SK-N-SH treated with all-trans-retinoic acid at 6 μM for 48 hours (cell line): ENCODE measurements around the gene KIN.

Source experiments
- ARNTL ChIP-seq: fragments of 450-650 bp; formaldehyde crosslinking; IDR thresholded peaks from 2 replicates; pipeline ENCODE4 v1.5.0; 2020; ENCODE audit warnings: low read depth, mild to moderate bottlenecking, moderate library complexity, borderline replicate concordance
- CSRNP3 ChIP-seq: fragments of 250-450 bp; sonication (Bioruptor Pico); IDR thresholded peaks from 2 replicates; pipeline ENCODE4 v1.5.1; 2021; ENCODE audit warnings: mild to moderate bottlenecking, moderate library complexity
- OSR1 ChIP-seq: fragments of 250-450 bp; sonication (Bioruptor Pico); IDR thresholded peaks from 2 replicates; pipeline ENCODE4 v1.8.0; 2022; ENCODE audit warnings: moderate library complexity, mild to moderate bottlenecking, inconsistent platforms
- PPARA ChIP-seq: fragments of 250-450 bp; sonication (Bioruptor Pico); IDR thresholded peaks from 2 replicates; pipeline ENCODE4 v1.5.0; 2020; ENCODE audit warnings: mild to moderate bottlenecking, borderline replicate concordance
- RARB ChIP-seq: fragments of 250-450 bp; sonication (Bioruptor Pico); IDR thresholded peaks from 2 replicates; pipeline ENCODE4 v1.8.0; 2021; ENCODE audit warnings: mild to moderate bottlenecking, moderate library complexity
- SNAI2 ChIP-seq: fragments of 250-450 bp; sonication (Bioruptor Pico); IDR thresholded peaks from 2 replicates; pipeline ENCODE4 v1.5.0; 2020; ENCODE audit warnings: mild to moderate bottlenecking, moderate library complexity
- TOX ChIP-seq: fragments of 250-450 bp; sonication (Bioruptor Pico); IDR thresholded peaks from 2 replicates; pipeline ENCODE4 v1.8.0; 2021; ENCODE audit warnings: mild to moderate bottlenecking, moderate library complexity, borderline replicate concordance
- ZC3H10 ChIP-seq: fragments of 250-450 bp; sonication (Bioruptor Pico); IDR thresholded peaks from 2 replicates; pipeline ENCODE4 v1.5.1; 2021; ENCODE audit warnings: mild to moderate bottlenecking, moderate library complexity
- ZFP3 ChIP-seq: fragments of 250-450 bp; sonication (Bioruptor Pico); IDR thresholded peaks from 2 replicates; pipeline ENCODE4 v1.5.0; 2020; ENCODE audit warnings: mild to moderate bottlenecking, moderate library complexity
- ZFP30 ChIP-seq: fragments of 450-650 bp; formaldehyde crosslinking; IDR thresholded peaks from 2 replicates; pipeline ENCODE4 v1.5.0; 2022; ENCODE audit warnings: mild to moderate bottlenecking, moderate library complexity
- ZNF8 ChIP-seq: fragments of 450-650 bp; formaldehyde crosslinking; IDR thresholded peaks from 2 replicates; pipeline ENCODE4 v1.5.0; 2020; ENCODE audit warnings: mild to moderate bottlenecking, moderate library complexity

GRCh38 chr10:7715515-7715914, 72.3 kb downstream of the KIN start:
- no peak for TF ChIP-seq ZNF8 (CRISPR knock-in tag)
- no peak for TF ChIP-seq ZFP30
- no peak for TF ChIP-seq ZFP3 (CRISPR knock-in tag)
- TF ChIP-seq ARNTL, result no peak
- TF ChIP-seq SNAI2 (CRISPR knock-in tag), result no peak
- no peak for TF ChIP-seq TOX (CRISPR knock-in tag)
- no peak for TF ChIP-seq PPARA
- TF ChIP-seq OSR1 (CRISPR knock-in tag), result no peak
- no peak for TF ChIP-seq RARB (CRISPR knock-in tag)
- no peak for TF ChIP-seq ZC3H10 (CRISPR knock-in tag)
- no peak for TF ChIP-seq CSRNP3 (CRISPR knock-in tag)
